ENCODE results near the gene SCFD2.
"Not testable (repeated sequence)": the region's sequence is repeated elsewhere in the genome, so short reads cannot be mapped to it uniquely, and the experiment has no call there.

The SCFD2 gene

GRCh38 chr4:53185869-53186585 is 179.8 kb downstream of the SCFD2 start:
- DNase-seq = peak; percentile 15

GRCh38 chr4:53183754-53184153 is 182.1 kb downstream of the SCFD2 start:
- DNase-seq = no peak

GRCh38 chr4:53177751-53178150 is 188.1 kb downstream of the SCFD2 start:
- not testable (repeated sequence) for DNase-seq

GRCh38 chr4:53175640-53176039 is 190.2 kb downstream of the SCFD2 start:
- no peak for DNase-seq

- DNase-seq = no peak
Observed at GRCh38 chr4:53174823-53175222, 191.0 kb downstream of the SCFD2 start.

- no peak for DNase-seq
Observed at GRCh38 chr4:53173576-53173975, 192.3 kb downstream of the SCFD2 start.

- no peak for DNase-seq
Observed at GRCh38 chr4:53171797-53172196, 194.1 kb downstream of the SCFD2 start.

- DNase-seq = no peak
Observed at GRCh38 chr4:53169695-53170617, 195.9 kb downstream of the SCFD2 start.

- peak; percentile 53 for DNase-seq
Observed at GRCh38 chr4:53168228-53168627, 197.6 kb downstream of the SCFD2 start.

- DNase-seq = no peak
Observed at GRCh38 chr4:53162969-53163368, 202.9 kb downstream of the SCFD2 start.

- DNase-seq = no peak
Observed at GRCh38 chr4:53161787-53162433, 204.0 kb downstream of the SCFD2 start.

- DNase-seq = no peak
Observed at GRCh38 chr4:53161051-53161786, 204.6 kb downstream of the SCFD2 start.

GRCh38 chr4:53156896-53157295 is 209.0 kb downstream of the SCFD2 start:
- DNase-seq = no peak

GRCh38 chr4:53152467-53152866 is 213.4 kb downstream of the SCFD2 start:
- no peak for DNase-seq

- DNase-seq = no peak
Observed at GRCh38 chr4:53151489-53151788, 214.4 kb downstream of the SCFD2 start.

GRCh38 chr4:53150631-53151488 is 215.0 kb downstream of the SCFD2 start:
- DNase-seq = peak; percentile 82

GRCh38 chr4:53147711-53148110 is 218.2 kb downstream of the SCFD2 start:
- DNase-seq = no peak

- DNase-seq = no peak
Observed at GRCh38 chr4:53147197-53147596, 218.7 kb downstream of the SCFD2 start.

- no peak for DNase-seq
Observed at GRCh38 chr4:53141308-53141707, 224.6 kb downstream of the SCFD2 start.

GRCh38 chr4:53139256-53139655 is 226.6 kb downstream of the SCFD2 start:
- DNase-seq = not testable (repeated sequence)

GRCh38 chr4:53137468-53137867 is 228.4 kb downstream of the SCFD2 start:
- no peak for DNase-seq

- no peak for DNase-seq
Observed at GRCh38 chr4:53136954-53137353, 228.9 kb downstream of the SCFD2 start.
